ENCODE results near the gene EXOSC2. TPM values are rescaled to one million over a fixed set of nuclear protein-coding genes. Genes with fewer than 3 reads are reported as not detected.

Gene EXOSC2
- total RNA-seq, 2 experiments from 2014 or later, result 70.1 to 72.6 TPM

GRCh38 chr9:130663258-130663976 lies 30.2 kb upstream of the EXOSC2 start:
- Mint-ChIP-seq H3K27ac (no peak overlapping the region), H3K9me3 (no peaks in the 10 kb centered on the region), H3K36me3 (ENCODE audit: low read depth) (no peaks in the 10 kb centered on the region), H3K4me1 (ENCODE audit: low read depth) (peaks cover 31% of the 10 kb centered on the region), H3K4me3 (no peak overlapping the region), H3K27me3 (ENCODE audit: low read depth) (peaks cover 66% of the 10 kb centered on the region)
- CTCF ChIA-PET, result interaction anchor here (1.0 to 1.3 kb wide), 2 partner anchors 20 to 22 kb away, joined by 3 read pairs; no protein-coding TSS in a partner anchor
- no peak for DNase-seq
- intact Hi-C loops (cut with micrococcal nuclease), result no loop called here

- Mint-ChIP-seq H3K4me3 (no peak overlapping the region), H3K4me1 (ENCODE audit: low read depth) (peaks cover 31% of the 10 kb centered on the region), H3K27me3 (ENCODE audit: low read depth) (peaks cover 62% of the 10 kb centered on the region), H3K27ac (no peak overlapping the region), H3K36me3 (ENCODE audit: low read depth) (no peaks in the 10 kb centered on the region), H3K9me3 (no peaks in the 10 kb centered on the region)
- DNase-seq, result no peak
- CTCF ChIA-PET, result interaction anchor here (1.3 kb wide), 1 partner anchor 21 kb away, joined by 3 read pairs; no protein-coding TSS in a partner anchor
- intact Hi-C loops (cut with micrococcal nuclease), result no loop called here
These were observed 29.7 kb upstream of the EXOSC2 start for GRCh38 chr9:130663977-130664250.

- H3K4me1 Mint-ChIP-seq (ENCODE audit: low read depth), result peaks cover 31% of the 10 kb centered on the region
- H3K9me3 Mint-ChIP-seq, result no peaks in the 10 kb centered on the region
- CTCF ChIA-PET, result interaction anchor here (0.5 kb wide), 1 partner anchor 849 kb away, joined by 3 read pairs; no protein-coding TSS in a partner anchor
- DNase-seq, result no peak
- H3K36me3 Mint-ChIP-seq (ENCODE audit: low read depth), result no peaks in the 10 kb centered on the region
- peaks cover 60% of the 10 kb centered on the region for H3K27me3 Mint-ChIP-seq (ENCODE audit: low read depth)
- no peak within 1 kb of the TSS for H3K27ac Mint-ChIP-seq
- H3K4me3 Mint-ChIP-seq, result no peak within 1 kb of the TSS
- intact Hi-C loops (cut with micrococcal nuclease), result no loop called here
These were observed 29.1 kb upstream of the EXOSC2 start, which contains the start of gene PRDM12 for GRCh38 chr9:130664251-130665028. Gene PRDM12 (plus strand): TSS chr9:130664594. CDS start chr9:130664654, 60 bp downstream.

- H3K36me3 Mint-ChIP-seq (ENCODE audit: low read depth), result no peaks in the 10 kb centered on the region
- H3K27ac Mint-ChIP-seq, result no peak overlapping the region
These were observed 28.6 kb upstream of the EXOSC2 start for GRCh38 chr9:130665029-130665430.

GRCh38 chr9:130665431-130666392 lies 27.9 kb upstream of the EXOSC2 start:
- Mint-ChIP-seq H3K27me3 (ENCODE audit: low read depth) (peaks cover 57% of the 10 kb centered on the region), H3K4me3 (no peak overlapping the region), H3K4me1 (ENCODE audit: low read depth) (peaks cover 27% of the 10 kb centered on the region), H3K36me3 (ENCODE audit: low read depth) (no peaks in the 10 kb centered on the region), H3K27ac (no peak overlapping the region), H3K9me3 (no peaks in the 10 kb centered on the region)
- CTCF ChIA-PET, result interaction anchor here (0.5 kb wide), 1 partner anchor 95 kb away, joined by 3 read pairs; no protein-coding TSS in a partner anchor
- intact Hi-C loops (cut with micrococcal nuclease), result no loop called here
- no peak for DNase-seq

More at GRCh38 chr9:130665029-130665430, 28.6 kb upstream of the EXOSC2 start:
- peaks cover 29% of the 10 kb centered on the region for H3K4me1 Mint-ChIP-seq (ENCODE audit: low read depth)
- no peak overlapping the region for H3K4me3 Mint-ChIP-seq
- peaks cover 58% of the 10 kb centered on the region for H3K27me3 Mint-ChIP-seq (ENCODE audit: low read depth)
- no peaks in the 10 kb centered on the region for H3K9me3 Mint-ChIP-seq
- DNase-seq, result no peak
- intact Hi-C loops (cut with micrococcal nuclease), result no loop called here
- CTCF ChIA-PET, result no interaction called here

GRCh38 chr9:130666393-130667119 lies 27.0 kb upstream of the EXOSC2 start:
- Mint-ChIP-seq H3K27me3 (ENCODE audit: low read depth) (peaks cover 56% of the 10 kb centered on the region), H3K4me1 (ENCODE audit: low read depth) (peaks cover 27% of the 10 kb centered on the region), H3K36me3 (ENCODE audit: low read depth) (no peaks in the 10 kb centered on the region), H3K4me3 (no peak overlapping the region), H3K27ac (no peak overlapping the region), H3K9me3 (no peaks in the 10 kb centered on the region)
- DNase-seq, result no peak
- CTCF ChIA-PET, result interaction anchor here (0.5 kb wide), 1 partner anchor 96 kb away, joined by 3 read pairs; no protein-coding TSS in a partner anchor
- intact Hi-C loops (cut with micrococcal nuclease), result no loop called here

GRCh38 chr9:130667120-130667435 lies 26.5 kb upstream of the EXOSC2 start:
- Mint-ChIP-seq H3K27me3 (ENCODE audit: low read depth) (peaks cover 50% of the 10 kb centered on the region), H3K4me3 (no peak overlapping the region), H3K27ac (no peak overlapping the region), H3K9me3 (no peaks in the 10 kb centered on the region), H3K4me1 (ENCODE audit: low read depth) (peaks cover 22% of the 10 kb centered on the region), H3K36me3 (ENCODE audit: low read depth) (no peaks in the 10 kb centered on the region)
- CTCF ChIA-PET, result interaction anchor here (0.6 kb wide), 1 partner anchor 504 kb away, joined by 3 read pairs; no protein-coding TSS in a partner anchor
- DNase-seq, result no peak
- intact Hi-C loops (cut with micrococcal nuclease), result no loop called here

- Mint-ChIP-seq H3K27me3 (ENCODE audit: low read depth) (peaks cover 39% of the 10 kb centered on the region), H3K27ac (no peak overlapping the region), H3K4me1 (ENCODE audit: low read depth) (peaks cover 12% of the 10 kb centered on the region), H3K36me3 (ENCODE audit: low read depth) (no peaks in the 10 kb centered on the region), H3K4me3 (no peak overlapping the region), H3K9me3 (no peaks in the 10 kb centered on the region)
- CTCF ChIA-PET, result interaction anchor here (1.0 kb wide), 1 partner anchor 17 kb away, joined by 3 read pairs; no protein-coding TSS in a partner anchor
- intact Hi-C loops (cut with micrococcal nuclease), result no loop called here
- DNase-seq, result no peak
These were observed 25.4 kb upstream of the EXOSC2 start for GRCh38 chr9:130668196-130668595.

- CTCF ChIA-PET, result interaction anchor here (1.0 kb wide), 1 partner anchor 16 kb away, joined by 3 read pairs; no protein-coding TSS in a partner anchor
- H3K27ac Mint-ChIP-seq, result no peak overlapping the region
- intact Hi-C loops (cut with micrococcal nuclease), result no loop called here
These were observed 24.9 kb upstream of the EXOSC2 start for GRCh38 chr9:130668659-130669058.

GRCh38 chr9:130669965-130670364 lies 23.6 kb upstream of the EXOSC2 start:
- H3K27me3 Mint-ChIP-seq (ENCODE audit: low read depth), result peaks cover 26% of the 10 kb centered on the region
- no peak for DNase-seq
- no peak overlapping the region for H3K4me3 Mint-ChIP-seq
- no peak overlapping the region for H3K27ac Mint-ChIP-seq
- peaks cover 6% of the 10 kb centered on the region for H3K4me1 Mint-ChIP-seq (ENCODE audit: low read depth)
- CTCF ChIA-PET, result no interaction called here
- no peaks in the 10 kb centered on the region for H3K9me3 Mint-ChIP-seq
- no peaks in the 10 kb centered on the region for H3K36me3 Mint-ChIP-seq (ENCODE audit: low read depth)
- intact Hi-C loops (cut with micrococcal nuclease), result no loop called here

More at GRCh38 chr9:130668659-130669058, 24.9 kb upstream of the EXOSC2 start:
- Mint-ChIP-seq H3K4me3 (no peak overlapping the region), H3K36me3 (ENCODE audit: low read depth) (no peaks in the 10 kb centered on the region), H3K9me3 (no peaks in the 10 kb centered on the region), H3K4me1 (ENCODE audit: low read depth) (peaks cover 12% of the 10 kb centered on the region), H3K27me3 (ENCODE audit: low read depth) (peaks cover 36% of the 10 kb centered on the region)
- DNase-seq, result no peak

- peaks cover 3% of the 10 kb centered on the region for H3K4me1 Mint-ChIP-seq (ENCODE audit: low read depth)
- CTCF ChIA-PET, result no interaction called here
- H3K9me3 Mint-ChIP-seq, result no peaks in the 10 kb centered on the region
- intact Hi-C loops (cut with micrococcal nuclease), result no loop called here
- no peaks in the 10 kb centered on the region for H3K36me3 Mint-ChIP-seq (ENCODE audit: low read depth)
- peaks cover 20% of the 10 kb centered on the region for H3K27me3 Mint-ChIP-seq (ENCODE audit: low read depth)
- no peak overlapping the region for H3K4me3 Mint-ChIP-seq
- DNase-seq, result no peak
- no peak overlapping the region for H3K27ac Mint-ChIP-seq
These were observed 22.9 kb upstream of the EXOSC2 start for GRCh38 chr9:130670644-130671043.

All from activated naive CD4-positive, alpha-beta T cell treated with anti-CD3 and anti-CD28 coated beads for 36 hours (primary cell).